GM19324 (cell line): ENCODE results near the gene COL13A1.

Source experiments
- ATAC-seq: cut with Tn5 transposase; IDR thresholded peaks from one replicate; pipeline ENCODE4 v1.9.1; 2021; ENCODE audit warnings: mild to moderate bottlenecking, moderate library complexity; ENCODE audit not compliant: unreplicated experiment, low FRiP score

The COL13A1 gene

DNA sequence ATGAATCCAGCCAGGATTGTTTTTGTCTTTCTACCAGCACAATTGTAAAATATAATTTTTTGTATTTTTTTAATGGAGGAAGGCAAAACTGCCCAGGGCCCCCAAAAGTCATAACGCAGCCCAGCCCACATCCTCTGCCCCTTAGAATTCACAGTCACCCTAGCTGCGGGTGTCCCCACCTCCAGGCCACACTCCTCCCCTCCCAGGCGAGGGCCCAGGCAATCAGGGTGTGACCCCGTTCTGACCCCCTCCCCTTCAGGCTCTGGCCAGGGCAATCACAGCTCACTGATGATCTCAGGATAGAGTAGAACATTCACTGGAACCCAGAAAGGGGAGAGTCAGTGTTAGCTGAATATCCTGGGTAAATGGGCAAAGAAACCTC is 158.9 kb downstream of the COL13A1 start:
- ATAC-seq, result no peak

DNA sequence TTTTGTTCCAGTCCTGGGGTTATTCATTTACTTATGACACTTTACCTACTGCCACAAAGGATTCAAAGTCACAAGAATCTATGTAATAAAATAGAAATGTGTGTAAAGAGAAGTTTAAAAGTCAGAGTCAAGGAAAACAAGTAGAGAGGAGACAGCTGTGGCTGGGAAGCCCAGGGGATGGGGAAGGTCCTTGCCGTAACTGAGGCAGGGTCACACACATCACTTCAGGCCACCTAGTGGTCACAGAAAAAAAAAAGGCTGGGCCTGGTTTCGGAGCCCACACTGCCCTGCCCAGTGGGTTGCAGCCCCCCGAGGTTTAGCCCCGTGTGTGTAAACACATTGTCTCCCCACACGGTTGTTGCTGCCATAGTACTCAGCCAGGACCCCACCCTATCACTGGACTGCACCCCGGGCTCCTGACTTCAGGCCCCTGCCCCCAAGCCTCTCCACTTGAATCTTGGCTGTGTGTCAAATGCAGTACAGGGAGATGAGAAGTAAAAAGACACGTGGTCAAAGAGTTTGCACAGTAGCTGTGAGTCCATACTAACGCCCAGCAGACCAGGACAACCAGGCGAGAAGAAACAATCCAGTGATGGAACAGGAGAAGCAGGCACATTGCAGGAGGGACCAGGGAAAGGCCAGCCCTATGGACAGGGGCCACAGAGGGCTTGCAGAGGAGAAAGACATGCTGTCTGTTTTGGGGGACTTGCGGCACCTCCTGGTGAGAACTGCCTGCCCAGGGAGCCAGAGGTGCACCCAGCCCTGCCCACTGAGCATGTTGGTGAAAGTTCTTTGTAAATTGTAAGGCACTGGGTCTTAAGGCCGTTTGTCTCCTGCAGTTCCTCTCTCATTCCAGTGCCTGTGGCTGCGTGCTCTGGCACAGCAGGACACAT is 159.5 kb downstream of the COL13A1 start:
- no peak for ATAC-seq

DNA sequence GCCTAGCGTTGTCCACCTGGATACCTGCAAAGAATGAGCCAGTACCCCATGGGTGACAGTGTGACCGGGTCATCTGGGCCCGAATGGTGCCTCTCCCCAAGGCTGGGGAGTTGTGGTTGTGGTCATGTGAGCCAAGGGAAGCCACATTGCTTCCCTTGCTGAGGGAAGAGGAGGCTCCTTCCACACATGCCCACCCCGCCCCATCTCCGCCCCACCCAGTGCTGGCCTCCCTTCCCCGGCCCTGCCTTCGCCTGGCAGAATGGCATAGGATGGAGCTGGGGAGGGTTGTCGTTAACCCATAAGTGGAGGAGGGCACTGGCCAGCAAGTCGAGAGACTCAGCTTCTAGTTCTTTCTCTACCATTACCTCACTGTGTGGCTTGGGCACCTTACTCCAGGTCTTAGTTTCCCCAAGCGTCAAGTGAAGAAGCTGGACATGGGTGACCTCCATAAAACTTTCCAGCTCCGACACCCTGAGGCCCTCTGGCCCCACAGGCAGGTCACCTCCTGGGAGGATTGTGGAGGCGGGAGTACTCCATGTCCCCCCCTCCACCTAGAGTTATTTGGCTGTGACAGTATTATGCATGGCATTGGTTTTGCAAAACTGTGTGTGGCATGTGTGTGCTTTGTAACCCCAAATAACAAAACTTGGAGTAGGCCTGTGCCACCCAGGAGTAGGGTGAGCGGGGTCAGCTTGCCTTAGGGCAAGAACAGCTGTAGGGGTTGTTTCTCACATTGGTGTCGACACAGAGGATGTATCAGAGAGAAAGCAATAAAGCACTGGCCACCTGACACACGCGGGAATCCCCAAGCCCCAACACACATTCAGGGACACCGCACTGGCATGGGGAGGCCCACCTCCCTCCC is 160.4 kb downstream of the COL13A1 start:
- no peak for ATAC-seq

DNA sequence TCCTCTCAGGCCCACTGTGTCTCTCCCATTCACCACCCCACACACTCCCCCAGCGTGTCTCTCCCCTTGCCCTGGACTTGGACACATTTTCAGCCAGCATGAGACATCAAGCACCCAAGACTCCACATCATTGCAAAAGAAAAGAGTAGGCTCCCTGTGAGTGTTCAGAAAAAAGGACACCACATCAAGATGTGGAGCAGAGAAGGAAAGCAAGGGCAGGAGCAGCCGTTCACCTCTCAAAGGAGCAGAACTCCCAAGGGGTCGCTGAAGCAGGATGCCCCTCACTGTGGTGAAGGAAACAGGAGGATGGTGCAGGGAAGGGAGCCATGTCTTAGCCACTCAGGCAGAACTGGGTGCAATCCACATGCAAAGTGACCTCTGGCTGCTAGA is 161.0 kb downstream of the COL13A1 start:
- ATAC-seq, result no peak

DNA sequence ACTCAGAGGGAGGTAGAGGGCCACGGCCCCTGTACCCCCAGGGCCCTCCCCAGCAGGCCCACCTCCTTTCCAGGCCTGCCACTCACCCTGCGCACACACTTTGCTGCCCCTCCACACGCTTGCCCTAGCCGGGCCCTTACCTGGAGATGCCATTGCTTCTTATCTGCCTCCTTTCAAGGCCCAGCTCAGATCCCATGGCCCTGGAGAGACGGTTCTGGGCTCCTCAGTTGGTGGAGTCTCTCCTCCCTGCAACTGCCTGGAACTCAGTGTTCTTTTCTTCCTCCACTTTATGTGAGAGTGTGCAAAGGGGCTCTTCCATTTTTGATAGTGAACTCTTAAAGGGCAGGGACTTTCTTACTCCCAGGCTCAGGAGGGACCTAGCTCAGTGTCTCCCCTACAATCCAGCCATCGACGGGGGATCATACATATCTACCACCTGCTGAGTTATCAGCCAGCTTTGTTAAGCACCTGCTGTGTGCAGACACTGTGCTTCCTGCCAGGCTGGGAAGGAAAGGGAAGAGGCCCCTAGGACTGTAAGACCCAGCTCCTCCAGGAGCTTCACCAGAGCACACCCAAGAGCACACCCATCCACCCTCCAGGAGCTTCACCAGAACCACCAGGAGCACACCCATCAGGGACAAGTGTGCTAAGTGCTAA is 161.6 kb downstream of the COL13A1 start:
- no peak for ATAC-seq

DNA sequence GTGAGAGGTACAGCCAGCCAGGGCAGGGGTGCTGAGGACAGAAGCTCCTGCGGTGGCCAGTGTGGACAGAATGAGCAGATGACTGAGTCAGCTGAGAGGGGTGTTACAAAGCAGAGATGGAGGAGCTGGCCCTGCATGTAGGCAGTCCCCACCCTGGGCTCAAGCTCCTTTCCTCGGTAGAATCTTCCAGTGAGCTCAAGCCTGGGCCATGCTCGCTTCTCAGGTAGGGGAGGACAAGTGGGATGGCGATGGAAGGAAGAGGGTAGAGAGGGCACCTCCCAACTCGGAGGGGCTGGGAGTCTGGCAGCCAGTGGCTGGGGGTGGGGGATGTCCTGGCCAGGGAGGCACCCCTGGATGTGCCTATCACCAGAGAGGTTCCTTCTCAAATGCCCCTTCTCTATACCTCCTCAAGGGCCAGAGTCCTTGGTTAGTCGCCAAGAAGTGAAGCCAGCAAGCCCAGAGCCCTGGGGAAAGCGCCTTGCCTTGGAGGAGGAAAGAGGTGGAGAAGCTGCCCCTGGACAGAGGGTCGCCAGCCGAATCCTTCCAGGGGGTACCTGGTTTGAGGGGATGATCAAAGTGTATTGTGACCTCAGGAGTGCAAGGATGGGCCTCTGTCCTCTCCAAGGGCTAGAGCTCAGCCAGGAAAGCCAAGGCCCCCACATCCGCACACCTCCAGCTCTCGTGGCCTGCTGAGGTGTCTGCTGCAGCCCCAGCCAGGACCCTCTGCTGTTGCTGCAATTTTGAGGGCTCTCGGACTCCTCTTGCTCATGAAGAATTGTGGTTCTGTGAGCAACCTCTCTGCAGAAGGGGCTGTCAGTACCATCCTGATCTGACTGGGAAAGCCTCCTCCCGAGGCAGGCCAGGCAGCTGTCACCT is 162.4 kb downstream of the COL13A1 start:
- no peak for ATAC-seq

DNA sequence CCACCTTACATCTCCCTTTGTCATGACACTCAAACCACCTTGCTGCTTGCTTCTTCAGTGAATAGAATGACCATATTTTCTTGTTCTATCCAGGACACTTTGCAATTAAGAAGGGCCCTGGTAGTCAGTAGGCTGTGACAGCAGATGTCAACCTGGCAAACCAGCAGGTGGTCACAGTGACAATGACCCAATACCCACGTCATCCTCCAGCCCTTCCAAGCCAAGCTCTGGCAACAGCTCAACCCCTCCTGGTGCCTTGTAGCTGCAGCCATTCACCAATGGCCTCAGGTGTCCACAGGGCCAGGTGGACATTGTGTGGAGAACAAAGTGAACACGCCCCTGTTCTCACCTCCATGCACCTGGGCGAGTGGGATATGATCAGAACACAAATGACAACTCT is 163.4 kb downstream of the COL13A1 start:
- ATAC-seq, result no peak

DNA sequence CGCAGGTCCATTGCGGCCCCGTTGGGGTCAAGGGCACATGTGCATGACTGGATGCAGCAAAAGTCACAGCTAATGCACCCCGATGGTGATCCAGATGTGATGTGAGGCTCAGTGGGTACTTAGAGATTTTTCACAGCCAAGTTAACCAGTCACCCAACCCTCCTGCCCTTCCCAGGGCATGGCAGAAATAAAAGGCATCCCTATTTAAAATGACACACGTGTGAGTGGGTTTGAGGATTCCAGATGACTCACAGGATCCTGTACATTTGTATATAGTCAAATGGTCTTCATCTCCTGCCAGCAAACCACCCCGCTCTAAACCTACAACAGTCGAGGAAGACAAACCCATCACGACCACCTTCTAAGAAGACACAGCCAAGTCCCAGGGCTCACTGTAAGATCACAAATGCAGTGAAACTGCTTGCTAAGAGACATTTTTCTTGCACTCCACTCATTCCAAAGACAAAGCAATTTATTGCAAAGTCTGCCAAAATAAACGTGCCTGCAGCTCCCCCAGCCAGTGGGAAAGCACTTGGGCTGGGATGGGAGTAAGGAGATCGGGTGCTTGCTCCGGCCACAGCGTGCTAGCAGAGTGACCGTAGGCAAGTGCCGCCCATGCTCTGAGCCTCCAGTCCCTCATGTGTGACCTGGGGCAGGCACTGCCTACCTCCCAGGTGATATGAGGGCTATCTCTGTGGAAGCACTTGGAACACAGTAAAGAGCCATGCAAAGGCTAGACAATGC is 164.4 kb downstream of the COL13A1 start:
- no peak for ATAC-seq

DNA sequence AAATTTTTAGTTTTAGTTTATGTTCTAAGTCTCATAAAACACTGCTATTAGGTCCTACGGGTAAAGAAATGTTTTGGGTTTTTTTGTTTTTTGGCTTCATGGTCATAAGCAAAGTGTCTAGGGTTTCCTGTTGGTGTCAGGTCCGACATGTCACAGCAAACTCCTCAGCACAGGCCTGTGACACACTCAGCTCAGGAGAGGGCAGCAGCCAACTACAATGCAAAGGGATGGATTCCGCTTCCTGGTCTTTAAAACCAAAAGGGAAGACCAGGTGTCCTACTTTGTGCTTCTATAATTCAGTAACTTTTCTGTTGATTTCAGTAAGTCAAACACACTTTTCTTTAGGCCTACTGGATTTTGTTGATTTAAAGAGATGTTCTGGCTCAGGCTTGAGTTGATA is 167.1 kb downstream of the COL13A1 start:
- no peak for ATAC-seq

DNA sequence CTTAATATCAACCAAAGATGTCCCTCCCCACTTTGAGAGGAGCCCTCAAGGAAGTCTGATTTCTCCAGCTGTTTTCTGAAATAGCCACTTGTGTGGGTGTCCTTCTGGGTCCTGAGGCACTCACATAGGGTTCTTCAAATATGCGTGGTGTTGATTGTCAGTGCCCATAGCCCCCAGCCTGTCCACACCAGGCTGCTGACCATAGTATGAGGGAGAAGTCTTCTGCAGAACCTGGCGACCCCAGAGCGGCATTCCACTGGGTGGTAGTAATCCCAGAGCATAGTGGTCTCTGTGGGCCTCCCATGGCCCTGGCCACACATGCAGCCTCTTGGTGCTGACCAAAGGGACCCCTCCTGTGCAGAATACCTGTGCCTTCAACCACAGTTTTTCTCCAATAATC is 168.3 kb downstream of the COL13A1 start:
- ATAC-seq, result no peak

DNA sequence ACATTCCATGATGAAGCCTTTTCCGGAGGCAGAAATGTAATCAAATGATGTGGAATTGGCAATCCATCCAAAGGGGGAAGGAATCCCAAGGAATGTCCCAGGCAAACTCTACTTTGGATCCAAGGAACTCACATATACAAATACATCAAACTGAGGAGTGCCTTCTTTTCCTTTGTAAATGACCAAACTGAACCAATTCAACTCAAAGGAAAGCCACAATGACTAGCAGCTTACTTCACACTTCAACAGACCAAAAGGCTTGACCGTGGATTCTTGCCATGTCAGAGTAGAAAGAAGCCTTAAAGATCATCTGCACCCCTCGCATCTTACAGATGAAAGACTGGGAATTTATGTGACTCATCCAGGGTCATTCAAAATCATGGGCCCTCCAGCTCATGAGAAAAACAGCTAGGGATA is 171.3 kb downstream of the COL13A1 start:
- ATAC-seq, result no peak

DNA sequence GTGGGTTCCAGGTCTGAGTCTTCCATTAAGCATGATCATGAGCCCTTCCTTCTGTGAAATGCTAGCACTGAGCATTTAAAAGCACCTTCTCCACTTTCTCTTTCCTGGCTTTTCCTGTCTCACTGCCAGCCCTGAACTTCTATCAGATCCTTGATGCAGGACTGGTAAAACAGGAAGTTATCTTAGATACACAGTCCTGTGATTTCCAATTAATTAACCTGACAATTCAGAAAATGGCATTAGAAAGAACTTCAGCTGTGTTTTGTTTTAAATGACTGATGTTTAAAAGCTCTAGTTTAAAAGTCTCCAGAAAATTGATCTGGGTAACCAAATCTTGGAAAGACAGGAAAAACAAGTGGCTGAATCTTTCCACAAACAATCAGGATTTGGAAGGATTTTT is 172.0 kb downstream of the COL13A1 start:
- no peak for ATAC-seq

DNA sequence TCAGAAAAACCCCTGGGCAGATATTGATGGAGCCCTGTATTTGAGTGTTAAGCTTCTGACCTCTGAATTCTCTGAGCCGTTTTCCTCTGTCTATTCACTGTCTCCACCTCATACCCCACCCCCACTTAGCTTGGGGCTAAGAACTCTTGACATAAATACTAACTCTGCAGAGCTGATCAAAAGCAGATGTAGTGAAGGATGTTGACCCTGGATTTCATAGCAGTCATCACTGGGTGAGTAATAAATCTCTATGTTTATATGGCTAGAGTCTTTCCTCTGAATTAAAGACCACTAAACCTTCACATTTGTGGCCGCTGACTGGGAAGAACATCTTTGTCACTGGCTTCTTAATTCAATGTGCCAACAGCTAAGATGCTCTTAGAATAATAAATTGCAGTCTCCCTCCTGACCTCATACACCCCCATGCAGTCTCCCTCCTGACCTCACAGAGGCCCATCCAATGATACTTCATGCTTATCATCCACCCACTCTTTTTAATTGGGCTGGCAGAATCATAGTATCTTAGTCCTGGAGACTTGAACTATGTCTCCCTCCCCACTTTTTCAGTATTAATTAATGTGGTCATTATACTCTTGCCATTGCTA is 172.9 kb downstream of the COL13A1 start:
- no peak for ATAC-seq

DNA sequence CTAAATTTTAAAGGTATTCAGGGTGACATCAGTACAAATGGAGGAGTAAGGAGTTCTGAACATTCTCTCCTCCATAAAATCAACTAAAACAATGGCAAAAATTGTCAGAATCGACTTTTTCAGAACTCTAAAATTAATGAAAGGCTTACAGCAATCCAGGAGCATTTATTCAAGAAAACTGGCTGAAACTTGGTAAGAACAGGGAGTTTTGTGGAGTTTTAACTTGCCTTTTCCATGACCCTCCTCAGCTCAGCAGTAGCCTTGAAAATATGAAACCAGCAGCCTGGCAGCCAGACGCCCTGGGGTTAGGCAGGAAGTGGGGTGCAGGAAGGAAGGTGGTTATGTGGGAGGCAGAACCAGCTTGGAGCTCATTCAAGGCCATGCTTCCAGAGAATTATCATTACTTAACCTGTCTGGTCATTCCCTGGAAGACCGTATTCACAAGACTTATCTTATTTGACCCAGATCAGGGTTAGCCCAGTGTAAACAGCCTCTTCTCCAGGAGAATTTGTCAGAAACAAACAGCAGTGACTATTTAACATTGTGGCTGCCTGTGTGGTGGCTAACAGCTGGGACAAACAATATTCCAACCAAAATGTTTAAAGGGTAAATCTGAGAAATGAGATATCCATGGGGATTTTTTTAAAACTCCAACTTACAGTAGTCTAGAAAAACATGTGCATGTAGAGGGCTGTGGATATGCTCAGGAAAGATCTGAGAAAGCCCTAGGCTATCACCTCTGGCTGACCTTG is 175.3 kb downstream of the COL13A1 start:
- no peak for ATAC-seq

DNA sequence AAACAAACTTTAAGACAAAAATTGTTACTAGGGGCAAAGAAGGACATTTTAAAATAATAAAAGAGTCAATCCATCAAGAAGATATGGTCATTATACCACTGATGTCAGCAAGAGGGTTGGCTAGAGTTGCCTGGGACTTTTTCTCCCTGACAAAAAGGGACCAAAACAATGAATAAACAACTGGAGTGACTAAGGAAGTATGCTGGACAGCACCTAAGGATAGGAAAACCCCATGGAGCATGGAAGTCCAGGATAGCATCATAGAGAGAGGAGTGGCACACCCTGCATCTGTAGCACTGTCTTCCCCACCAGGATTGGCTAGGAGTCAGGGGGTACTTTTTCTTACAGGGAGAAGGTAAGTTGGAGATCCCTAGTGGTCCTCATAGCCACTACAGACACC is 177.5 kb downstream of the COL13A1 start:
- ATAC-seq, result no peak

DNA sequence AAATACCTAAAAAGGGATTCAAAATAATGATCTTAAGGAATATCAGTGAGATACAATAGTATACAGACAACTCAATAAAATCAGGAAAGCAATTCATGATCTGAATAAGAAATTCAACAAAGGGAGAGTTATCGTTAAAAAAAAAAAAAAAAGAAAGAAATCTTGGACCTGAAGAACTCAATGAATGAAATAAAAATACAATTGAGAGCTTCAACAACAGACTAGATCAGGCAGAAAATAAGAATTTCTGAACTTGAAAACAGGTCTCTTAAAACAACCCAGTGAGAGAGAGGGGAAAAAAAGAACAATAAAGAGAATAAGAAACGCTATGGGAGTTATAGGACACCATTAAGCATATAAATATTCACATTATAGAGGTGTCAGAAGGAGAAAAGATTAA is 179.0 kb downstream of the COL13A1 start:
- no peak for ATAC-seq

DNA sequence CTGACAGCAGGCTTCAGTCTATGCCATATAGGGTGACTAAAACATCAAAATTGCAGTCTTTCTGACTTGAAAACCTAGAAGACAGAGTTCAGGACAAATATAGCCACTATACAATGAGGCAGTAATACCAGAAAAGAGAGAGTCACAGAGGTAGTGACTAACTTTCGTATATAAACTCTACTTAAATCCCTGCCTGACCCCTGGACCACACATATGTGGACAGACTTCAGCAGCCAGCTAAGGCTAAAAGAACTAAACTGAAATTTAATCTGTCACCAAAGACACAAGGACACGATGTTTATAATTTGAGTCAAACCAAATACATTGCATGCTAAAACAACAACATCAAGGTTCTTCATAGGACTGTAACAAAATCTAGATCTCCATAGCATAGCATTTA is 186.4 kb downstream of the COL13A1 start:
- no peak for ATAC-seq

DNA sequence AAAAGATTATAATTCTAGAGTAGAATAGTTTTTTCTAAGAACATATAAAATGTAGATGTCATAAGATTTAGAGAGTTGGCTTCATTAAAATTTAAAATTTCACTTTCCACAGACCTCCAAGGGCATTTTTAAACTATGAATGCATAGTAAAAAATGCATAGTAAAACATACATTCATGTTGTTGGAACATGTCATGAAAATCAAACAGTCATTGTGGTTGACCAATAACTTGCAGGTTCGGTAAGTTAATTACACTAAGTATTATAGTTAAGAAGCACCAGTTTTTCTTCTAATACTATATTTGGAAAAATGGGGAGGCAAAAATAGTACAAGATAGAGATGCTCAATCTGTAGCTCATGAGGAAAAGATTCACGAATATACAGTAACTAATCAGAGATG is 189.4 kb downstream of the COL13A1 start:
- no peak for ATAC-seq
